GM18498 (cell line): ENCODE results near the gene GLYR1.
"Not testable (repeated sequence)": the region's sequence is repeated elsewhere in the genome, so short reads cannot be mapped to it uniquely, and the experiment has no call there.

ENCODE experiments used
- ATAC-seq: cut with Tn5 transposase; IDR thresholded peaks from one replicate; pipeline ENCODE4 v1.9.1; 2021; ENCODE audit warnings: mild to moderate bottlenecking, moderate library complexity; ENCODE audit not compliant: unreplicated experiment

GLYR1 gene

DNA sequence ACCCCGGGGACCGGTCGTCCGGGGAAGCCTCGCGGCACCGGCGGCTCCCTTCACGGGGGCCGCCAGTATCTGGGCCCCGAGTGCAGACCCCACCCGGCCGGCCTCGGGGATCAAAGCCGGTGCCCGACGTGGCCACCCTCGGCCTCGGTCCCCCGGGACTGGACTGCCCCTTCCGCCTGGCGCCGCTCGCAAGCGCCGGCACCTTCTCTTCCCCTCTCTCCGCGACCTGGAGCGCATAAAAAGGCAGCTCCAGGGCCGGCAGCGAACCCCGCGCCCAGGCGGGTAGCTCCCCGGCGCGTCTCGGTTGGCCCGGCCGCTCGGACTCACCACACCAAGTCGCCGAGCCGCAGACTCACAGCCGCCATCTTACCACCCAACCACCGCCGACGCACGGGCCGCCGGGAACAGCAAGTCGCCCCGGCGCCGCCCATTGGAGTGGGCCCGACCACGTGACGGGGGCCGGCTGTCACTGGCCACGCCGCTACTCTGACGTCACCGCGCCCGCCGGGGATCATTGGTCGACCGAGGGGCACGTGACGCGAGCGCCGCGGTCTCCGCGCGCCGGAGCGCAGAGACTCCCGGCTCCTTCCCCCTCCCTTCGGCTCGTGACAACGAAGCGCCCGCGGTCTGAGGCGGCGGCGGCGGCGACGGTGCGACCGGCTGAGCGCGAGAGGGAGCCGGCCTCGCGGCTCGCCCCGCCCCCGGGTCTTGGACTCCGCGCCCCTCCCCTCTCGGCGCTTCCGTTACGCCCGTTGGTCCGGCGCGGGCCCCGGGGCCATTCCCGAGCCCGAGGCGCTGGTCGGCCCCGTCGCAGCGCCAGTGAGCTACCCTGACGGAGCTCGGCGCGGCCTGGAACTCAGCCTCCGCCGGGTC, at the start of gene GLYR1, which contains the start of gene UBN1:
Gene GLYR1, minus strand, starts transcription at position 388 of the 873 bp plus-strand sequence. Its CDS starts 23 bp downstream, at position 365.
Gene UBN1, plus strand, starts transcription at position 581 of the 873 bp plus-strand sequence. CDS start 5,437 bp downstream, outside the sequence.
- ATAC-seq, result peak; percentile 87

DNA sequence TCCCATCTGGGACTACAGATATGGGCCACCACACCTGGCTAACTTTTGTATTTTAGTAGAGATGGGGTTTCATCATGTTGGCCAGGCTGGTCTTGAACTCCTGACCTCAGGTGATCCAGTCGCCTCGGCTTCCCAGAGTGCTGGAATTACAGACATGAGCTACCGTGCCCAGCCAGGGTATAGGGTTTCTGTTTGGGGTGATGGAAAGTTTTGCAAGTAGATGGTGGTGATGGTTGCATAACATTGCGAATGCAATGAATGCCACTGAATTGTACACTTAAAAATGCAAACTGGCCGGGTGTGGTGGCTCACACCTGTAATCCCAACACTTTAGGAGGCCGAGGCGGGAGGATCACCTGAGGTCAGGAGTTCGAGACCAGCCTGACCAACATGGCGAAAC, 49.7 kb upstream of the GLYR1 start:
- not testable (repeated sequence) for ATAC-seq

DNA sequence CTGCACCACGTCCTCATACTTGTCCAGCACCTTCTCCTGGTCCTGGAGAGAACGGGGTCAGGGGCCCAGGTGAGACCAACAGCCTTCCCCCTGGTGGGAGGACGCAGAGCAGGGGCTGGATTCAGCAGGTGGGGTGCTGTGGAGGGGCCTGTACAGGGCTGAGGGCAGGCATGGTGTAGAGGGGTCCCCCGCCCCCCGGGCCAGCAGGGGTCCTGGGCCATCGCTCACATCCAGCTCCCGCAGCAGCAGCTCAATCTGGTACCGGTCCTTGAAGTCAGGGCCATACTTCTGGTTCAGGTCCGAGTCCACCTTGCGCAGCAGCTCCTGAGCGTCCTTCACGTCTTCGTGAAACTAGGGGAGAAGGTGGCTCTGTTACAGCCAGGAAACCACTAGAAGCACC, 48.3 kb upstream of the GLYR1 start:
- no peak for ATAC-seq

DNA sequence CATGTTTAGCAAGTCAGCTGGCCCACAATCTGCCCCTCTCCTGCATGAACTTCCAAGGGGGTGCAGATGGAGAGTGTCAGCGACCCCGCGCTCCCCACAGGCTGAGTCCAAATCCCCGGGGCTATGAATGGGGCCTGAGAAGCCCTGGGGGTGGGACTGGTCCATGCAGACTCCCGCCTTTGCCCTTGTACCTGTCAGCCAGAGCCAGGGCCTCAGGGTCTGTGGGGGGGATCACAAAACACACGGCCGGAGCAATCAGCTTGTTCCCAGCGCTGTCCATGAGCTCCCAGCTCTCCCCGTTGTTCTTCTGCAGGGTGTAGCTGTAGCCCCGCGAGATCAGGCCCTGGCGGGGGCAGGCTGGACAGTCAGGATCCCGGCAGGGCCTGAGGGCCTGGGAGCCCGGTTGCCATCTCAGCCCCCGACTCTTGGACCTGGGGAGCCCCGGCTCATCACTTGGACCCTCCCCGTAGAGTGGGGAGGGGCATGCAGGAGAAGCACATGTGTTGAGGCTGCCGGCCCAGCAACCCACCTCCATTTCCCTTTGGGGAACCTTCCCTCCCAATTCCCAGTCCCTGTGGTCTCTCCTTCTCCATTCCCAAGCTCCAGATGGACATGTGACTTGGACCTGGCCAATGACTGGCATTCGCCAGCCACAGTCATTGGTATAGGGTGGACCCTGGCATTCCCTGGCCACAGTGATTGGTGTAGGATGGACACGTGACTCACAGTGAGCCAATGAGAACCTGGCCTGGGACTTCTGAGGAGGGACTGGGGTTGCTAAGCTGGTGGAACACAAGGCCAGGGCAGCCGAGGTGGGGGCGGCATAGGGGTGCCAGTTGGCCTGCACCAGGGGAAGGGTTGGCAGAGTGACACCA, 47.4 kb upstream of the GLYR1 start:
- ATAC-seq, result no peak

DNA sequence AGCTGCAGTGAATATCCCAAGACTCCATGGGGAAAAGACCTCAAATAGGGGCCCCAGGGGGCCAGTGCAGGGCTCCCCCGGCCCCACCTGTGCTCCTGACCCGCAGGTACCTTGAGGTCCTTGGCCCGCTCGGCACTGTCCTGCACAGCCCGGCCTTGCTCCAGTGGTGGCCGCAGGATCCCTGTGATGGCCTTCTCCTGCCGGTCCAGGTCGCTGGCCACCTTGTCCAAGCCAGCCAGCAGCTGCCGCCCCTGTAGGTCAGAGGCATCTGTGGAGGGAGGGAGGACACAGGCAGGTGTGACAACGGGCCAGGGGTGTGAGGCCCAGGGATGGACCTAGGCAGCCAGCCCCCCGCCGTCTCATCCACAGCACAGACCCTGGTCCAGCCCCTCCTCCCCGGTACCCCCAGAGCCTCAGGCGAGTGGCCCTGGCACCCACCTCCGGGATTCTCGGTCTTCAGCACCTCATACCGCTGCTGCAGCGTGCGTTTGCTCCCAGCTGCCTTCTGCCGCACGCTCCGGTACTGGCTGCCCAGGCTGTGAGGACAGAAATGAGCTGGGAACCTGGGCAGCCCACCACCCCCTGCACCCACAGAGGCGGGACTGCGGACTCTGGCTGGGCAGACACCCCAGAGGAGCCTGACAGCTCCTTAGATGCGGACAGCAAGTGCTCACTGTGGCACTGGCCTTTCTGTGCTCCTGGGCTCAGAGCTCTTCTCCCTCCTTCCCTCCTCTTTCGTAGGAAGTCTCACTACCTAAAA, 46.2 kb upstream of the GLYR1 start:
- ATAC-seq, result no peak

DNA sequence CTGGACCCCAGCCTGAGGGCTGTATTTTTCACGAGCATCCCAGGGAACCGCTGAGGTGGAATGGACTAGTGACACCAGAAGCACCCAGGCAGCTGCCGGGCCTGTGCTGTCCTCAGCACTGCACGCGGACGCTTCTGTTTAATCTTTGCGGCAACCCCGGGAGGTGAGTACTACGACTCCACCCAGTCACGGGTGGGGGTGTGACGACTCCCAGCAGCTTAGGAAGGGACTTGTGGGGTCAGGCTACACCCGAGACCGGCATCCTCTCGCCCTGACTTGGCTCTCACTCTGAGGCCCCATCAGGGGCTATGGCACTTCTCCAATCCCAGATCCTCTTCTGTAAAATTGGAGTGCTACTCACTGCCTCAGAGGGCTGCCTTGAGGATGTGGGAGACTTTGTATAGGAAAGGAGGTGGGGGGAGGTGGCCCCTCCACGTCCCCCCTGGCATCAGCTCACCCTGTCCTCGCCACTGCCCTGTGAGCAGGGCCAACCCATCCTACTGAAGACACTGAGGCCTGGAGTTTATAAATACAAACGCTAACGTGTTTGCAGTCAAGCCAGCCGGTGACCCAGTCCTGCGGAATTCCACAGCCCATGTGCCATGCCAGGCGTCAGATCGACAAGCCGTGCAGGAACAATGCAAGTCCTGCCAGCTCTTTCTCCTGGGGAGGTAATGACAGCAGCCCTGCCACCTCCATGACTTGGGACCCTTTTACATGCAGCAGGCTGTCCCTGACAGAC, 45.4 kb upstream of the GLYR1 start:
- no peak for ATAC-seq

DNA sequence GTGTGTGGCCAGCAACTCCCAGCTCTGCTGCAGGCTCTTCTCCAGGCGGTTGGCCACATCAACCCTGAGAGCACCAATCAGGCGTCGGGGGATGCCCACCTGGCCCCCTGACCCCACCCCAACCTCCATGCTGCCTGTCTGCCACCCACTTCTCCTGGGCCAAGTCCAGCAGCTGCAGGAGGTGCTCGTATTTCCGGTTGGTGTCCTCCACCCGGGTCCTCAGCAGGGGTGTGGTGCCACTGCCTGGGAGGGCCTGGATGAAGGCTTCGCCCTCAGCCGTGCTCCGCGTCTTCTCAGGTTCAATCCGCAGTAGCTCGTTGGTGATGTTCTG, 44.8 kb upstream of the GLYR1 start:
- ATAC-seq, result no peak

DNA sequence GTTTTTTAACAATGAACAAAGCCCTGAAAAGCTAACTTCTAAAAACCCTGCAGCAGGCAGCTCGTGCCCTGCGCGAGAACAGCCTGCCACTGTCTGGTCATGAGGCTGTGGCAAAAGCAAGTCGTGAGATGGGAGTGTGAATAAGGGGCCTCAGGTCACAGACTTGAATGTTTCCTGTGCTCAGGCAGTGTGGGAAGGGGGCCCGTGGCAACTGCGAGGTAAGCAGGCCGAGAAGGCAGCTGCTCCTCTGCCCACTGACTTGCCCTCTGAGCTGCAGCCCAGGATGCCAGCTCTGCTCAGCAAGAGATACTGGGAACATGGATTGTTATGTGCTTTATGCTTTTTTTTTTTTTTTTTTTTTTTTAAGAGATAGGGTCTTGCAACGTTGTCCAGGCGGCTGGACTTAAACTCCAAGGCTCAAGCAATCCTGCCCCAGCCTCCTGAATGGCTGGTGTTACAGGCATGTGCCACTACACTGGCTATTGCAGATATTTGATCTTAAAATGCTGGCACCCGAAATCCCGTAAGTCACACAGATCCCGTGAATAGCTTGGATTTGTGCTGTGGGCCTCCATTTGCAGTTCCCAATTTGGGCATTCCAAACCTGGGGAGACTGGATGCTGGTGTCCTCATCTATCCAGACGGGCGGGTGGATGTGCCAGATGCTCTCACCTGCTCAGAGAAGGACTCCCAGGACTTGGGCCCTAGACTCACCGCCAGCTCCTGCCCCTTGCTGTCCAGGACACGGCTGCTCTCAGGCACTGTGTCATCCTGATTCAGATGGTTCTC, 44.2 kb upstream of the GLYR1 start:
- no peak for ATAC-seq

DNA sequence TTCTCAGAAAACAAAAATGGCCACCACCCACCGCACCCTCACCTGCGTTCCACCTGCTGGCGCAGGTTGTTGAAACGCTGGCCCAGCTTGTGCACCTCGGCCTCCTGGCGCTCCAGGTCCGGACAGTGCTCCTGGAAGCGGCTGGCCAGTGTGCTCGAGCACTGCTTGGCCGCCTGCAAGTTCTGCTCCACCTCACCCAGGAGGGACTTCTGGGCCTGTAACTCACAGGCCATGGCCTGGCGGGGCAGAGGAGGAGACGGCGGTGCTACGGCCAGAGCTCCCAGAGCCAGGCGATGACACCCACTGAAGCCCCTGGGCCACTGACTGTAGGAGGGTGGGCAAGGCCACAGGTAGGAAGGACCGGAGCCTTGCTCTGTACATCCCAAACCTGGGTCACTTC, 43.6 kb upstream of the GLYR1 start:
- ATAC-seq, result no peak

DNA sequence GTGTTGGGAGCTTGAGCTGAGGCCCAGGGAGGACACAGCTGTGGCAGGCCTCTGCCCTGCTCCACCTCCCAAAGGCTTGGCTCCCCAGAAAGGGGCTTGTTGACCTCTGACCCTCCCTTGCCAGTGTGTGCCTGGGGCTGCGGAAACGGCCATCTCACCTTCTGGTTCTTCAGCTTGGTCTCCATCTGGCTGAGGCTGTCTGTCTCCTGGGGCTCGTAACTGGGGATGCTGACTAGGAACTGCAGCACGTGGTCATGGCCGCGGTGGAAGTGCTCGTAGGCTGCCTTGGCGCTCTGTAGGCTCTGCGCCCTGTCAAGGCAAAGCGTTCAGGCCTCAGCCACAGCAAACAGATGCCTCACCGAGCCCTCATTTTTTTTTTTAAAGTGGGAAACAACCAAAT, 42.9 kb upstream of the GLYR1 start:
- no peak for ATAC-seq

DNA sequence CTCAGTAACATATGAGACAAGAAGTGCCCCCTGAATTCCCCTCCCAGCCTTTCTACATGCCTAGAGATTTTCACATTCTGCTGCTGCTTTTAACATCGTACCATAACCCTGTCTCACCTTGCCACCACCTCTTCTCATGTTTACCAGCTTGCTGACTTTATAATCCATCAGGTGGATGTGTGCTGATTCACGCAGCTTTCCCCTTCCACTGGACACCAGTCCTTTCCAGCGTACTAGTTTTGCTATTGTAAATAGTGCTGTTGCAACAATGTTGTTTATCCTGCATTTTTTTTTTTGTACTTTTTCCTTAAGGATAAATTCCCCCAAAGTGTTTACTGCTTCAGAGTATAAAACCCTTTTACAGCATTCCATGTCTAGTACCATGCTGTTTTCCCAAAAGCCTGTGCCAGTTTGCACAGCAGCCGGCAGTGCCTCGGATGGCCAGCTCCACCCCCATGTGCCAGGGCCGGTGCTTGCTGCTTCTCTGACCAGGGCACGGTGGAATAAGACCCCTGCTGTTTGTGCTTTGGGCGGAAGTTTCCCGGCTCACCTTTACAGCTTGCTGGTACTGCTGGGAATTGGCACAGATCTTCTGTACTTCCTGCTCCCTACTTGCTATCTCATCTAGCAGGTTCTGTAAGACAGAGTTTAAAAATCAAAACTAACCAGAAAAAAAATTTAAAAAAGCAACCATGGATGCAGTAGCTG, 41.5 kb upstream of the GLYR1 start:
- ATAC-seq, result no peak

DNA sequence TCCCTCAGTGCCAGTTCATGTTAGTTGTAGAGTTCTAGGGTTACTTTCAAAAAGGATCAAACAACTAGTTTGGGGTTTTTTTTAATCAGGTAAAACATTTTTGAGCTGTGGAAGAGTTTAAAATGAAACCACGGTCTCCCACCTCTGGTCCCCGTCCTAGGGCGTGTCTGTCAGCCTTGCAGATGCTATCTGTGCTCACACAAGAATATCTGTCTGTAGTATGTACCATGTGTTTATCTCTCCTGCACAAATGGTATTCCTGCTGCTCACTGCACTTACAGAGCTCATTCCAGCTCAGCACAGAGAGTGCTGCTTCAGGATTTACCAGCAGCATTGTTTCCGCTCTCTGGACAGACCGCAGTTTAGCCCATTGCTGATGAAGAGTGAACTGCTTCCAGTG, 39.1 kb upstream of the GLYR1 start:
- no peak for ATAC-seq

DNA sequence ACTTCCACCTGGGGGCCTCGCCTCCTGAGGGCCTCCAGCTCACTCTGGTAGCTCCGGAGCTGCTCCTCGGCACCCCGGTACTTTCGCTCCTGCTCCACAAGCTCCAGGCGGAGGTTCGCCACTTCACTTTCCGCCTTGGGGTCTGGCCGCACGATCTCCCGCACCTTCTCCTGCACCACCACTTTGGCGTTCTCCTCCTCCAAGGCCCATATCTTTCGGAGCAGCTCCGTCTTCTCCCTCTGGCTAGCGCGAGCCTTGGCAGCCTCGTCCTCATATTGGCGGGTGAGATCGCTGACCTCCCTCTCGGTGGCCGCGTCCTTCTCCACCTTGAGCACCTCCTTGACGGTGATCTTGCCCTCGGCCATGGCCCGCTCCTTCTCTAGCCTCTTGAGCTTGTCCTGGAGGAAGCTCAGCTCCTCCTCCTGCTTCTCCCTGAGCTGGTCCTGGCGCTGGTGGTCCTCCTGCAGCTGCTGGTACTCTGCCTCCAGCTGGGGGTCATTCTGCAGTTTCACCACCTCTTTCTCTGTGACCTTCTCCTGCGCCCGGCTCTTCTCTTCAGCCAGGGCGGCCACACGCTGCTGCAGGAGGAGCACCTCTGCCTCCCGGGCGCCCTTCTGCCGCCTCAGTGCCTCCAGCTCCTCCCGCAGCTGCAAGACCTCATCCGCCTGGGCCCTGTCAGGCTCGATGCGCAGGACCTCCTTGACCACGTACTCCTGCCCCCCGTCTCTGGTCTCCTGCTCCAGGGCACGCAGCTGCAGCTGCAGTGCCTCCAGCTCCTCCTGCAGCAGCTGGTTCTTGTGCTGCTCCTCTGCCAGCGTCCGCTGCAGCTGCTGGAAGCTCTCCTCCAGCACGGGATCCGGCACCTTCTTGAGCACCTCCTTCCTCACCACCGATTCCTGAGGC, 38.1 kb upstream of the GLYR1 start:
- no peak for ATAC-seq

DNA sequence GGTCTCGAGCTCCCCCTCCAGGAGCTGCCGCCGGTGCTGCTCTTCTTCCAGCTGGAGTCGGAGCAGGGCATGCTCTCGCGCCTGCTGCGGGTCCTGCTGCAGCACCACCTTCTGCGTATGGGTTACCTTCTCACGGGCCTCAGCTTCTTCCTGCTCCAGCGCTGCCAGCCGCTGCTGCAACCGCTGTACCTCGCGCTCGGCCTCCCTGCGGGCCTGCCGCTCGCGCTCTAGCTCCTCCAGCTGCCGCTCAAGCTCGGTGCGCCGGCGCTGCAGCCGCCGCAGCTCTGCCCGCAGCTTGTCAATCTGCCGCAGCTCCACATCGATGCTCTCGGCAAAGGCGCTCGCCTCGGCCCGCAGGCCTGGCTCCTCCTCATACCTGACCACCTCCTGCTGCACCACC, 37.1 kb upstream of the GLYR1 start:
- no peak for ATAC-seq

DNA sequence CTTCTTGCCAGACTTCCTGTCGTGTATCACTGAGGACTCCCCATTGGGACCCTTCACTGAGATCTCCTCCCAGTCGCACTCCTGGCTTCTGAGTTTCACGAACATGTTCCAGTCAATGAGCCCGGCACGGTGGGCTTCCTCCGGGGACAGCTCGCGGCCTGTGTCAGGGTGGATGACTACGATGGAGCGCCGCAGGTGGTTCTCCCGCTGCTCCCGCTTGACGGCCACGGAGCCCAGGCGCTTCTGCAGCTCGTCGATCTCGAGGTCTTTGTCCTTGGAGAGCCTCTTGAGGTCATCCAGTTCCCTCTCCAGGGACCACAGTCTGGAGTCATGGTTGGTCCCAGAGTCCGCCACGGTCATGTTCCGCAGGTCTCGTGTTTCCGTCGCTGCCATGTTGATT, 36.4 kb upstream of the GLYR1 start:
- no peak for ATAC-seq

DNA sequence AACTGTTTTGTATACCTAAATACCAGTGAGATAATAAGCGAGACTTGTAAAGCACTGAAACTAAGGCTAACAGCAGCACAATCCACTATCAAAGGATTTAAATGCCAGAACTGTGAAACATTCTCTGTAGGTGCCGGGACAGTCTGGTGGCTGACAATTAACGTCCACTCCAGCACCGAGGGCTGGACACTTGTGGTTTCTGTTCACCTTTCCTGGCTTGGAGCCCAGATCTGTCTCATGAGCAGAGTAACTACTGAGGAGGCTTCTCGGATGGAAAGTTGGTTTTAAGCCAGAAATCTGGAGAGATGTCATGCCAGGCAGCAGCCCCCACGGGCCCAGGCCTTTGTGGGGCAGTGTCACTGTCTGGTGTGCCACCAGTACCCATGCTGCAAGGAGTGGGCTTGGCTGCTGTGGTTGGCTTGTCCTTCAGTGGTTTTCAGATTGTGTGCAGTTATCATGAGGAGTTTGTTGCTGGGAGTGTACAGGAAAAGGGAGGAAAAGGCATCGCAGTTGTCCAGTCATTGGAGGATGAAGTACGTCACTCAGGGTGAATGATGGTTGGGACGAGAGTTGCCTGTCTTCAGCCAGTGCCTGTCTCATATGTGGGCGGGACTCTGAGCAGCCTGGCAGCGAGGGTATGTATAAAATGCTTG, 35.7 kb upstream of the GLYR1 start:
- no peak for ATAC-seq

DNA sequence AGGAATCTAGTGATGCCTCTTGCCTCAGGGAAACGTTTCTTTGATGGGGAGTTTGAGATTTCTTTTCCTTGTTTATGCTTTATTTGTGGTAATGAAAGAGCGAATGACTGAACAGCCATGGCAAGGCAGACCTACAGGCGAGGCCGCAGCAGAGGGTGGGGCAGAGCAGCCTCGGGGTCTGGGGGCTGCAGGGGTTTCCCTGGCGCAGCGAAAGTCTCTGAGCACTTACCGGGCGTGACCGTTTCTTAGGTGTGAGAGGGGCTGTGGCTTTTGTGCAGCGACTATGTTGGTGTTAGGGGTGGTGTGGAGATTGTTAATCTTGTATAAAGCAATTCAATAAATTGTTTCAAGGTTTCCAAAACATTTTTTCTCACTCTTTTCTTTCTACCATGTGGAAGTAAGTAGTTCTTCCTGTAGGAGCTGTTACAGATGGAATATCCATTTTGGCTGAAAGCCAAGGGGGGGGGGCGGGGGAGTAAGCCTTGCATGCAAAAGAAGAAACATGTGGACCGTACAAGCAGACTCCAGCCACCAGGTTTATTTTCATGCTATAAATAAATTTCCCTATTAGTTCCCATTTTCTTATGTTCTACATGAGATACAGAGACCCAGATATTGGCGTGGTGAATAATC, 35.0 kb upstream of the GLYR1 start:
- ATAC-seq, result no peak
